Thymus (tissue), 11 donors: ENCODE data around the gene LYAR. TPM values are rescaled to one million over a fixed set of nuclear protein-coding genes. Genes with fewer than 3 reads are reported as not detected.

Experiments used
- DNase-seq, 9 donors: peaks; one replicate each; pipeline ENCODE4 v3.0.0-alpha.2; 2013; ENCODE audit warnings: low spot score in 9 of 9, low read depth in 6 of 9, missing footprints in 1 of 9
- H3K27ac ChIP-seq, 2 donors: one replicate each; pipeline ENCODE4 v1.5.1; 2013; ENCODE audit warnings: control low read depth in 1 of 2, low read depth in 1 of 2, low read length in 1 of 2, mild to moderate bottlenecking in 1 of 2, moderate library complexity in 1 of 2
- H3K27me3 ChIP-seq, 2 donors: one replicate each; pipeline ENCODE4 v1.5.1; 2013; ENCODE audit warnings: low read length in 1 of 2; ENCODE audit not compliant: control insufficient read depth in 2 of 2, insufficient read depth in 1 of 2
- H3K36me3 ChIP-seq, 2 donors: one replicate each; pipeline ENCODE4 v1.5.1; 2013; ENCODE audit warnings: low read length in 1 of 2, mild to moderate bottlenecking in 1 of 2, moderate library complexity in 1 of 2; ENCODE audit not compliant: control insufficient read depth in 2 of 2, insufficient read depth in 2 of 2
- H3K4me1 ChIP-seq, 2 donors: one replicate each; pipeline ENCODE4 v1.5.1; 2013; ENCODE audit warnings: low read length in 2 of 2; ENCODE audit not compliant: control insufficient read depth in 2 of 2, insufficient read depth in 2 of 2
- H3K4me3 ChIP-seq, 2 donors: one replicate each; pipeline ENCODE4 v1.5.1; 2013; ENCODE audit warnings: low read length in 2 of 2, control low read depth in 1 of 2, mild to moderate bottlenecking in 1 of 2
- H3K9me3 ChIP-seq, 2 donors: one replicate each; pipeline ENCODE4 v1.5.1; 2013; ENCODE audit warnings: low read length in 1 of 2, mild to moderate bottlenecking in 1 of 2; ENCODE audit not compliant: control insufficient read depth in 2 of 2, insufficient read depth in 1 of 2
- WGBS: extraction: QIAGEN DNeasy Blood & Tissue Kit; methylation state at CpG from one replicate; pipeline ENCODE4 v1.1.7; 2013; 5-methylcytosine and 5-hydroxymethylcytosine counted together
- polyA plus RNA-seq: library from polyadenylated mRNA; stranded (reverse); fragments of 200-250 nt; gene quantifications from one replicate; pipeline ENCODE4 v1.2.3, GENCODE V29; 2013
- total RNA-seq: library from RNA; stranded (reverse); fragments of 120-200 nt; gene quantifications from one replicate; pipeline ENCODE4 v1.2.4, GENCODE V29; 2013
- donor health status: healthy.

Gene LYAR
- total and polyA plus RNA-seq, 2 donors: 15.3 to 29.5 TPM

- 98% methylated on average over 26 of the region's 26 CpGs for WGBS
- peaks cover 23 to 34% of the 10 kb centered on the region in 2 donors for H3K36me3 ChIP-seq
Measured at GRCh38 chr4:4320951-4321714, 31.2 kb upstream of the LYAR start.

GRCh38 chr4:4320528-4320927, 30.6 kb upstream of the LYAR start:
- Histone ChIP-seq H3K4me3 (no peak overlapping the region), H3K36me3 (peaks cover 28 to 39% of the 10 kb centered on the region in 2 donors), H3K9me3 (no peaks in the 10 kb centered on the region), H3K27me3 (no peaks in the 10 kb centered on the region), H3K27ac (no peak overlapping the region), H3K4me1 (no peaks in the 10 kb centered on the region)
- 98% methylated on average over 15 of the region's 15 CpGs for WGBS
- no peak for DNase-seq

More at GRCh38 chr4:4320951-4321714, 31.2 kb upstream of the LYAR start:
- Histone ChIP-seq H3K27ac (no peak overlapping the region), H3K4me3 (no peak overlapping the region), H3K9me3 (no peaks in the 10 kb centered on the region), H3K4me1 (no peaks in the 10 kb centered on the region), H3K27me3 (no peaks in the 10 kb centered on the region)
- DNase-seq: no peak

GRCh38 chr4:4317496-4318232, 27.7 kb upstream of the LYAR start:
- no peaks in the 10 kb centered on the region for H3K9me3 ChIP-seq
- WGBS: 92% methylated on average over 23 of the region's 23 CpGs
- no peak for DNase-seq
- no peak overlapping the region for H3K27ac ChIP-seq
- no peaks in the 10 kb centered on the region for H3K27me3 ChIP-seq
- no peak overlapping the region for H3K4me3 ChIP-seq
- H3K4me1 ChIP-seq: no peaks in the 10 kb centered on the region
- H3K36me3 ChIP-seq: peaks cover 43 to 60% of the 10 kb centered on the region in 2 donors

GRCh38 chr4:4316150-4316495, 26.2 kb upstream of the LYAR start:
- Histone ChIP-seq H3K4me3 (no peak overlapping the region), H3K27me3 (no peaks in the 10 kb centered on the region), H3K9me3 (no peaks in the 10 kb centered on the region), H3K27ac (no peak overlapping the region), H3K36me3 (peaks cover 37 to 50% of the 10 kb centered on the region in 2 donors), H3K4me1 (no peaks in the 10 kb centered on the region)
- 96% methylated on average over 13 of the region's 13 CpGs for WGBS
- no peak for DNase-seq

- H3K36me3 ChIP-seq: peaks cover 32 to 45% of the 10 kb centered on the region in 2 donors
- no peaks in the 10 kb centered on the region for H3K4me1 ChIP-seq
- H3K4me3 ChIP-seq: no peak overlapping the region
- no peak for DNase-seq
- no peaks in the 10 kb centered on the region for H3K9me3 ChIP-seq
- 94% methylated on average over 12 of the region's 12 CpGs for WGBS
- H3K27me3 ChIP-seq: no peaks in the 10 kb centered on the region
- no peak overlapping the region for H3K27ac ChIP-seq
Measured at GRCh38 chr4:4315461-4316149, 25.7 kb upstream of the LYAR start.

GRCh38 chr4:4311193-4311592, 21.2 kb upstream of the LYAR start:
- no peak overlapping the region for H3K4me3 ChIP-seq
- H3K36me3 ChIP-seq: peaks cover 28 to 46% of the 10 kb centered on the region in 2 donors

GRCh38 chr4:4308800-4309441, 19.0 kb upstream of the LYAR start:
- Histone ChIP-seq H3K9me3 (no peaks in the 10 kb centered on the region), H3K4me1 (no peaks in the 10 kb centered on the region), H3K27ac (no peak overlapping the region), H3K4me3 (no peak overlapping the region), H3K36me3 (peaks cover 19 to 34% of the 10 kb centered on the region in 2 donors), H3K27me3 (no peaks in the 10 kb centered on the region)
- 97% methylated on average over 9 of the region's 9 CpGs for WGBS
- DNase-seq: no peak

More at GRCh38 chr4:4311193-4311592, 21.2 kb upstream of the LYAR start:
- WGBS: 96% methylated on average over 4 of the region's 4 CpGs
- Histone ChIP-seq H3K4me1 (no peaks in the 10 kb centered on the region), H3K27me3 (no peaks in the 10 kb centered on the region), H3K27ac (no peak overlapping the region), H3K9me3 (no peaks in the 10 kb centered on the region)
- no peak for DNase-seq

- peaks cover 20 to 30% of the 10 kb centered on the region in 2 donors for H3K36me3 ChIP-seq
- H3K4me1 ChIP-seq: no peaks in the 10 kb centered on the region
Measured at GRCh38 chr4:4306920-4307319, 17.0 kb upstream of the LYAR start.

More at GRCh38 chr4:4306920-4307319, 17.0 kb upstream of the LYAR start:
- Histone ChIP-seq H3K4me3 (no peak overlapping the region), H3K9me3 (no peaks in the 10 kb centered on the region), H3K27me3 (no peaks in the 10 kb centered on the region), H3K27ac (no peak overlapping the region)
- WGBS: 98% methylated on average over 11 of the region's 11 CpGs
- DNase-seq: no peak
